ENCODE results near the gene ADAMTS19.

ADAMTS19 gene

GRCh38 chr5:129639331-129639730 lies 179.2 kb downstream of the ADAMTS19 start:
- Histone ChIP-seq H3K4me3 (replicated peaks; ENCODE audit: low read depth, low read length) (no peak overlapping the region), H3K36me3 (ENCODE audit: control insufficient read depth, insufficient read depth, low read length) (no peaks in the 10 kb centered on the region), H3K27me3 (replicated peaks; ENCODE audit: control insufficient read depth, insufficient read depth, low read length) (no peaks in the 10 kb centered on the region)
- TF ChIP-seq CTCF (IDR thresholded peaks at IDR 0.05; ENCODE audit: insufficient read depth, low read length, poor library complexity, severe bottlenecking) = no peak
- no peak for DNase-seq (ENCODE audit: extremely low read depth, insufficient read length)

- DNase-seq (ENCODE audit: extremely low read depth, insufficient read length) = no peak
- Histone ChIP-seq H3K4me3 (replicated peaks; ENCODE audit: low read depth, low read length) (no peak overlapping the region), H3K27me3 (replicated peaks; ENCODE audit: control insufficient read depth, insufficient read depth, low read length) (no peaks in the 10 kb centered on the region), H3K36me3 (ENCODE audit: control insufficient read depth, insufficient read depth, low read length) (no peaks in the 10 kb centered on the region)
- no peak for TF ChIP-seq CTCF (IDR thresholded peaks at IDR 0.05; ENCODE audit: insufficient read depth, low read length, poor library complexity, severe bottlenecking)
Observed at GRCh38 chr5:129652349-129653056, 192.4 kb downstream of the ADAMTS19 start.

GRCh38 chr5:129653057-129653375 lies 192.9 kb downstream of the ADAMTS19 start:
- Histone ChIP-seq H3K27me3 (replicated peaks; ENCODE audit: control insufficient read depth, insufficient read depth, low read length) (no peaks in the 10 kb centered on the region), H3K36me3 (ENCODE audit: control insufficient read depth, insufficient read depth, low read length) (no peaks in the 10 kb centered on the region), H3K4me3 (replicated peaks; ENCODE audit: low read depth, low read length) (no peak overlapping the region)
- no peak for DNase-seq (ENCODE audit: extremely low read depth, insufficient read length)
- no peak for TF ChIP-seq CTCF (IDR thresholded peaks at IDR 0.05; ENCODE audit: insufficient read depth, low read length, poor library complexity, severe bottlenecking)

- no peak overlapping the region for H3K4me3 ChIP-seq (replicated peaks; ENCODE audit: low read depth, low read length)
- TF ChIP-seq CTCF (IDR thresholded peaks at IDR 0.05; ENCODE audit: insufficient read depth, low read length, poor library complexity, severe bottlenecking) = no peak
- no peaks in the 10 kb centered on the region for H3K27me3 ChIP-seq (replicated peaks; ENCODE audit: control insufficient read depth, insufficient read depth, low read length)
- DNase-seq (ENCODE audit: extremely low read depth, insufficient read length) = no peak
- no peaks in the 10 kb centered on the region for H3K36me3 ChIP-seq (ENCODE audit: control insufficient read depth, insufficient read depth, low read length)
Observed at GRCh38 chr5:129653442-129653841, 193.3 kb downstream of the ADAMTS19 start.

- Histone ChIP-seq H3K36me3 (ENCODE audit: control insufficient read depth, insufficient read depth, low read length) (no peaks in the 10 kb centered on the region), H3K27me3 (replicated peaks; ENCODE audit: control insufficient read depth, insufficient read depth, low read length) (no peaks in the 10 kb centered on the region), H3K4me3 (replicated peaks; ENCODE audit: low read depth, low read length) (no peak overlapping the region)
- TF ChIP-seq CTCF (IDR thresholded peaks at IDR 0.05; ENCODE audit: insufficient read depth, low read length, poor library complexity, severe bottlenecking) = no peak
- DNase-seq (ENCODE audit: extremely low read depth, insufficient read length) = no peak
Observed at GRCh38 chr5:129656952-129657351, 196.9 kb downstream of the ADAMTS19 start.

GRCh38 chr5:129658801-129659200 lies 198.7 kb downstream of the ADAMTS19 start:
- H3K36me3 ChIP-seq (ENCODE audit: control insufficient read depth, insufficient read depth, low read length) = no peaks in the 10 kb centered on the region
- H3K27me3 ChIP-seq (replicated peaks; ENCODE audit: control insufficient read depth, insufficient read depth, low read length) = no peaks in the 10 kb centered on the region
- no peak for DNase-seq (ENCODE audit: extremely low read depth, insufficient read length)
- TF ChIP-seq CTCF (IDR thresholded peaks at IDR 0.05; ENCODE audit: insufficient read depth, low read length, poor library complexity, severe bottlenecking) = no peak
- H3K4me3 ChIP-seq (replicated peaks; ENCODE audit: low read depth, low read length) = no peak overlapping the region
